GM12891 (cell line): ENCODE data around the gene SLC66A1.
"Not testable (repeated sequence)": the region's sequence is repeated elsewhere in the genome, so short reads cannot be mapped to it uniquely, and the experiment has no call there.

Source experiments
- DNase-seq: peaks from one replicate; pipeline ENCODE4 v3.0.0; 2011; ENCODE audit warnings: low spot score; ENCODE audit not compliant: insufficient read length
- FAIRE-seq: peaks from 2 replicates; lab custom pipeline; 2011; peaks lifted over from hg19 to GRCh38; lab: Jason Lieb, UNC
- PAX5 ChIP-seq: IDR thresholded peaks from 2 replicates; pipeline ENCODE4 v1.6.1; 2011; ENCODE audit warnings: low read length, moderate library complexity, mild to moderate bottlenecking; ENCODE audit not compliant: insufficient read depth, severe bottlenecking
- POLR2A ChIP-seq: IDR thresholded peaks from 2 replicates; pipeline ENCODE4 v1.6.1; 2011; ENCODE audit warnings: low read depth, low read length, control low read depth
- POLR2AphosphoS5 ChIP-seq: IDR thresholded peaks from 2 replicates; pipeline ENCODE4 v1.6.1; 2011; ENCODE audit warnings: low read depth, low read length, control low read depth
- POU2F2 ChIP-seq: IDR thresholded peaks from 2 replicates; pipeline ENCODE4 v1.6.1; 2011; ENCODE audit warnings: low read depth, mild to moderate bottlenecking, control low read depth, low read length, moderate library complexity
- SPI1 ChIP-seq: IDR thresholded peaks from 2 replicates; pipeline ENCODE4 v1.6.1; 2011; ENCODE audit warnings: low read depth, low read length, control low read depth
- TAF1 ChIP-seq: IDR thresholded peaks from 2 replicates; pipeline ENCODE4 v1.6.1; 2011; ENCODE audit warnings: low read depth, low read length, control low read depth

Gene SLC66A1

DNA sequence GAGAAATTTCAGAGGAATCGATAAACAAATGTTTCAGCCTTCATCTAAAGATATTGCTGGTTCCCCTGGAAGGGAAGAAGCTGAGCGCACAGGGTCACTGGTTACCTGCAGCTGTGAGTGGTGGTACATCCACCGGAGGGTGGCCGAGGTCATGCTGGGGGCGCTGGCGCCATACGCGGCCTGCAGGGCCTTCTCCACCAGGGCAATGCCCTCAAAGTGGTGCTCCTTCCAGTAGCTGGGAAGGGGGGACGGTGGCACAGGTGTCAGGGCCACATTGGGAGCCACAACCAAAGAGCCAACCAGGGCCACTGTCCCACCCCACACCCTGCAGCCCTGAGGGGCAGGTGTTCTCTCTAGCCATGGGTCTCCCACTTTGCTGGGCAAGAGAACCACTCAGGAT lies 28.2 kb upstream of the SLC66A1 start:
- DNase-seq (no peak), FAIRE-seq (no peak)
- TF ChIP-seq POLR2A, result no peak
- TF ChIP-seq POLR2AphosphoS5, result no peak
- no peak for TF ChIP-seq TAF1
- no peak for TF ChIP-seq PAX5
- TF ChIP-seq SPI1, result no peak
- no peak for TF ChIP-seq POU2F2

DNA sequence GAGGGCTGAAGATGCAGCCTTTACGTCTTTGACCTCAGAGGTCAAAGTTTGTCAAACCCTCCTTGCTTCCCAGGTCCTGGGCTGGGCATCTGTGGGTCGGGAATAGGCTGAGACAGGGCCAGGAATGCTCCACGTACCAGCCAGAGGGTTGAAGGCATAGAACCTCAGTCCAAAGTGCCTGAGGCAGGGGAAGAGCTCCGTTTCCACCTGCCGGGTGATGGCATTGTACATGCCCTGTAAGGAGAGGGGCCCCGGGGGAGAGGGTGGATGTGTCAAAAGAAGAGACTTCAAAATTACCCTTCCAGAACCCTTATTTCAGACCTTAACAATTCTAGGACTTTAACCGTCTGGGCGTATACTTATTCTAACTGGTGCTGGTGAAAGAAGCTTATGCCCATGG lies 27.2 kb upstream of the SLC66A1 start:
- no peak for TF ChIP-seq POLR2AphosphoS5
- TF ChIP-seq PAX5, result no peak
- TF ChIP-seq POLR2A, result no peak
- no peak for TF ChIP-seq POU2F2
- TF ChIP-seq SPI1, result no peak
- TF ChIP-seq TAF1, result no peak
- no peak for DNase-seq
- no peak for FAIRE-seq

DNA sequence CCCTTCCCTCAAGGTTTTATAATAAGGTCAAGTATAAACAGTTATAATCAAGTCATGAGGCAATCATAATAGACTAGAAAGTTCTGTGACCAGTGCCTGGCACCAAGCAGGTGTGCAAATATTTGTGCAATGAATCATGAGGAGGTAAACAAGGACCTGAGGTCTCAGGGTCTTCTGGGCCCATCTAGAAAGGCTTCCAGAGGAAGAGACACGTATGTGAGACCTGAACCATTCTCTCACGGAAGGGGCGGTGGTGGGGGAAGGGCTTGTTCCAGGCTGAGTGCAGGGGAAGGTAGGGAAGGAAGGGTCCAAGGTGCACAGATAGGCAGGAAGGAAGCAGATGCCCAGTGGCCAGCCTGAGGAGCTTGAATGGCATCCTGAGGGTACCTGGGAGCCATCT lies 26.8 kb upstream of the SLC66A1 start:
- not testable (repeated sequence) for DNase-seq, FAIRE-seq

DNA sequence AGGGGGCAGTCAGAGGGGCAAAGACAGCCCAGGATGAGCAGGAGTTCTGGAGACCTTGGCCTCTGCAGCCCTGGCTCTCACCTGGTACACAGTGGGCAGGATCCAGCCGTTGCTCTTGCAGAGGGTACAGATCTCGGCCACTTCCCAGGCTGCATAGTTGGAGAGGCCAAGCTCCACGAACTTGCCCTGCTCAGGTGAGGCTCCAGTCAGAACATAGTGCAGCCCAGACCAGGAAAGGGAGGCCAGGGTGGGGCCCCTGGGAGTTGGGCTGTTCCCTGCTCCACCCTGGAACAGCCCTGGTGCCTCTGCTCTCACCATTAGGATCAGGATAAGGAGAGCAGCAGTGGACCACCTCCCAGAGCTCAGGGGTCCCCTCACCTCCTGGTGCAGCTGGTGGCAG lies 26.3 kb upstream of the SLC66A1 start:
- not testable (repeated sequence) for FAIRE-seq, DNase-seq

DNA sequence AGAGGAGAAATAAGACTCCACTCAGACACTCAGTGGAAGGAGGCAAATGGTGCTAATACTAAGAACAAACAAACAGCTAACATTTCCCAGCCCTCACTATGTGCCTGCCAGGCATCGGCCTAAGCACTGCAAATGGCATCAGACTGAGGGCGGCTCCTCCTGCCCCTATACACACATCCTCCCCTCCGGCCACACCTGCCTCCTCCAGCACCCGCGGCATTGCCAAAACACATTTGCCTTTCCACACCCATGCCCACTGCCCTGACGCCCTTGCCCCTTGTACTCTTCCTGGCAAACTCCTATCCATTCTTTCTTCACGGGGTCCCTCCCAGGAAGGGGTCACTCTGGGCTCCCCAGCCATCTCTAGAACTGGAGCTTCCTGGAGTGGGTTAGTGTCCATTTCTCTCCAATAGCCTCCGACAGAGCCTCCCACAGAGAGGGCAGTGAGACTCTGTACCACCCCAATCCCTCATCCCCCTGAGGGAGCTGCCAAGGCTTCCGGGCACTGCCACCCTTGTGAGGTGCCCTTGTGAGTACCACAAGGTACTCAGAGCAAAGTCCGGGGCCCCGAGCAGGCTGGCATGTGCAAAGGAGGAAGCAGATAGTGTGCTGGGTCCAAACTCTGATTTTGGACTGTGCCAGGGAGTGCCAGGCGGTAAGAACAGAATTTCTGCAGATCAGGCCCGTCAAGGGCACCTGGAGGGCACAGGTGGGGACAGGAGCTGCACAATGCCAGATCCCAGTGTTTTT lies 24.5 kb upstream of the SLC66A1 start:
- DNase-seq (no peak), FAIRE-seq (no peak)
- TF ChIP-seq SPI1 (no peak), POLR2AphosphoS5 (no peak), PAX5 (no peak), TAF1 (no peak), POU2F2 (no peak), POLR2A (no peak)

DNA sequence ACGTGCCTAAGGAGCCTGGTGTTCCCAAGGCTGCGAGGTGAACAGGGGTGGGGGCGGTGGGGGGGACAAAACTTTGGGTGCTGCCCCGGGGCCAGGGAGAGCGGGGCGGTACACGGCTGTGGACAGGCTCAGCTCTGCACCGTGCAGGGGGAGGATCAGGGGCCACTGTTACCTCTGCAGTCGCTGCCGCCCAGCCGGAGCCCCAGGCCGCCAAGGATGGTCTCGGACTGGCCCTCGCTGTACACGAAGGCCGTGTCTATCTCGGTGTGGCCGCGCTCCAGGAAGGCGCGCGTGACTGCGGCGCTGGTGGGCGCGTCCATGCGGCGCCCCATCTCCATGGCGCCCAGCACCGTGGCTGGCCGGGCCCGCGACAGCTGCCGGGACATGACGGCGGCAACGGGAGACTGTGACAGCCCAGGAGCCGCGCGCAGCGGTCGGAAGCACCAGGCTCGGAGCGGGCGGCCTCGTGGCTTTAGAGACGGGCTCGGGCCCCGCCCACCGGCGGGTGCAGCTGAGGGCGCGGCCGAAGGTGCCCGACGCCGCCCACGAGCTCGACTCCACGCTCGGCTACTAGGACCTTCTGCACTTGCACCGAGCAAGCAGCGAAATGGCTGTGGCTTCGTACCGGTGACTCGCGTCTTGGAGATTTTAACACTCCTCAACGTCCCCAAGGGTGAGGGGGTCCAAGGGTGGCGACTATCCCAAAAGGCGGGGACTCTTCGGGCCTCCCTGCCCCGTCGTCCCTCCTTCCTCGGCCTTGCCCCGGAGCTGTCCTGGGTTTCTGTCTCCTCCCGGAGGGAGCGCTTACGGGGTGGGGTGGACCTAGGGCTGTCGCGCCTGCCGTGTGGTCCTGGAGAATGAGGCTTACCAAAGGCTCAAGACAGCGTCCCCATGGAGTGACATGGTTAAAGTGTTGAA lies 23.5 kb upstream of the SLC66A1 start, which contains the start of gene AKR7A3:
AKR7A3 (minus strand) TSS at position 447 of the 918 bp plus-strand sequence; CDS start at position 386, 61 bp downstream.
- DNase-seq (peak; percentile 55), FAIRE-seq (peak; percentile 89)

DNA sequence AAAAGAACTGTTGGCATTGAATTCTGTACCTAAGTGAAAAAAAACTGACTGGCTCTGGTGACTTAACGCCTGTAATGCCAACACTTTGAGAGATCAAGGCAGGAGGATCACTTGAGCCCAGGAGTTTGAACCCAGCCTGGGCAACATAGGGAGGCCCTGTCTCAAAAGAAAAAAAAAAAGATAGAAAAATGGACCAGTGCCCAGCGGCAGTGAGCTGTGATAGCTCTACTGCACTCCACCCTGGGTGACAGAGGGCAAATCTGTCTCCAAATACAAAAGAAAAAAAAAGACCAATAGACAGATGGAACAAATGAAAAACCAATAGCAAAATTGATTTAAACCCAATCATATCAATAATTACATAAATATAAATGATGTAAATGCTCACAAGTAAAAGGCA lies 22.9 kb upstream of the SLC66A1 start:
- no peak for TF ChIP-seq POLR2AphosphoS5
- TF ChIP-seq SPI1, result no peak
- no peak for TF ChIP-seq PAX5
- TF ChIP-seq TAF1, result no peak
- no peak for TF ChIP-seq POU2F2
- TF ChIP-seq POLR2A, result no peak
- FAIRE-seq (no peak), DNase-seq (no peak)

DNA sequence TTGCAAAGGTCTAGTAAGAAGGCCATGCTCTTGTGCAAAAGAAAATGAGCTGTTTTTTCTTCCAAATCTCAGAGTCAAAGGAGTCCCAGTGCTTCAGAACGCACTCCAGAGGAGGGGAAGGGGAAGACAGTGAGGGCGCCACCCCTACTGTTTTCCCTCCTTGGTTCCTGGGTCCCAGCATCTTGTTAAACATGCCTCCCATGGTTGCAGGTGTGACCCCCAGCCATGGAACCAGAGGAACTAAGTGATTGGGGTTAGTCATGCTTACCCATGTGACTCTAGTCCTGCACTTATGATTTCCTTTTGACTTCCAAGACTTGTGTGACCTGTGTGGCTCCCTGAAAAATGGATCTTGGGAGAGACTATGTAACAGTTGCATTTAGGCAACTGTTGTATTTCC lies 17.5 kb upstream of the SLC66A1 start:
- TF ChIP-seq POLR2AphosphoS5, result no peak
- no peak for TF ChIP-seq PAX5
- no peak for TF ChIP-seq SPI1
- no peak for TF ChIP-seq TAF1
- TF ChIP-seq POU2F2, result no peak
- TF ChIP-seq POLR2A, result no peak
- DNase-seq, result no peak
- no peak for FAIRE-seq

DNA sequence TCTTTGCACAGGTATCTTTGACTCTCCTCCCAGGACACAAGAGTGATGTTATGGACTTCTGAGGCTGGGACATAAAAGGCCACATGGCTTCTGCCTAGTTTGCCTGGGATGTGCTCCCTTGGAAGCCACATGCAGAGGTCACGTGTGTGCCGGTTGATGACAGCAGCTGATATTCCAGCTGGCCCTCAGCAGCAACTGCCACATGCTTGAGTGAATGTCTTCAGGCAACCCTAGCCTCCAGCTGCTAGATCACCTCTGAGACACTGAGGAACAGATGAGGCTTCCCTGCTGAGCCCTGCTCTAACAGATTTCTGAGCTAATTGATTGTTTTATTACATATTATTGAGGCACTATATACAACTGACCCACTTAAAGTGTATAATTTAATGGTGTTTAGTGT lies 11.9 kb upstream of the SLC66A1 start:
- DNase-seq, result no peak
- TF ChIP-seq PAX5, result no peak
- TF ChIP-seq POLR2A, result no peak
- TF ChIP-seq POLR2AphosphoS5, result no peak
- TF ChIP-seq SPI1, result no peak
- no peak for TF ChIP-seq POU2F2
- TF ChIP-seq TAF1, result no peak
- no peak for FAIRE-seq

DNA sequence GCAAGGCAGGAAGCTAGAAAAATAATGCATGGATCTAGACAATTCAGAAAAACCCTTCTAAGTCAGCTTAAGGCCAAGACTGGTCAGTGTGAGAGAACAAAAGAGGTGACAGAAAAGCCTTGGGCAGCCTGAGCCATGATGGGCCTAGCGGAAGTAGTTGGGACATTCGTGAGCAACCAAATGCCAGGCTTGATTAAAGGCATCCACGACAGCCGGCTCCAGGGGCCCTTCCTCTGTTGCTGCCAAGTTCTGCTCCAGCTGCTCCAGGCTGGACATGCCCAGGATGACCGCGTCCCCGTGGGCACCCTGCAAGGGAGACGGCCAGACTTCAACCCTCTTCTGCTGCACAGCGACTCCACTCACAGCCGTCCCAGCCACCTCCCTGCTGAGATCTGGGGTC lies 8.0 kb upstream of the SLC66A1 start:
- FAIRE-seq, DNase-seq: not testable (repeated sequence)

DNA sequence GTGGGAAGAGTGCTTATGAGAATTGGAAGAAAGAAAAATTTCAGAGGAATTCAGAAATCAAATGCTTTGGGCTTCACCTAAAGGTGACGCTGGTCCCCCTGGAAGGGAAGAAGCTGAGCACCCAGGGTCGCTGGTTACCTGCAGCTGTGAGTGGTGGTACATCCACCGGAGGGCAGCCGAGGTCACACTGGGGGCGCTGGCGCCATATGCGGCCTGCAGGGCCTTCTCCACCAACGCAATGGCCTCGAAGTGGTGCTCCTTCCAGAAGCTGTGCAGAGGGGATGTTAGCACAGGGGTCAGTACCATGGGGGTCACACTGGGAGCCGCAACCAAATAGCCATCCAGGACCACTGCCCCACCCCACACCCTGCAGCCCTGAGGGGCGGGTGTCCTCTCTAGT lies 6.2 kb upstream of the SLC66A1 start:
- TF ChIP-seq POLR2A (no peak), POU2F2 (no peak), TAF1 (no peak), SPI1 (no peak), PAX5 (no peak), POLR2AphosphoS5 (no peak)
- no peak for FAIRE-seq
- DNase-seq, result no peak
